Lower leg skin (tissue), 4 donors: ENCODE measurements around the gene KDELR3. TPM values are rescaled to one million over a fixed set of nuclear protein-coding genes. Genes with fewer than 3 reads are reported as not detected.
A peak's percentile ranks its signal among the peaks of the same experiment; 100 is the strongest.
"Not testable (repeated sequence)": the region's sequence is repeated elsewhere in the genome, so short reads cannot be mapped to it uniquely, and the experiment has no call there.

Source experiments
- DNase-seq, 2 donors: peaks; one replicate each; pipeline ENCODE4 v3.0.0-alpha.2; 2019; ENCODE audit warnings: low spot score in 2 of 2
- H3K4me3 ChIP-seq: fragments of 200-600 bp; sonication (generic); 2 replicates; pipeline ENCODE4 v1.5.1; 2017; ENCODE audit warnings: mild to moderate bottlenecking, low read depth; ENCODE audit not compliant: poor library complexity, severe bottlenecking
- CTCF ChIP-seq, 3 donors: fragments of 450-650 bp; IDR thresholded peaks; one replicate each; pipeline ENCODE4 v1.5.1; 2016; ENCODE audit warnings: antibody characterized with exemption in 3 of 3, mild to moderate bottlenecking in 3 of 3, moderate library complexity in 2 of 3
- POLR2A ChIP-seq, 2 donors: fragments of 450-650 bp; IDR thresholded peaks; one replicate each; pipeline ENCODE4 v1.6.1; 2016 to 2017; ENCODE audit warnings: antibody characterized with exemption in 2 of 2, mild to moderate bottlenecking in 1 of 2, moderate library complexity in 1 of 2
- WGBS, 2 donors: methylation state at CpG; one replicate each; pipeline ENCODE4 v1.1.5; 2018; 5-methylcytosine and 5-hydroxymethylcytosine counted together
- intact Hi-C: fragments of 100-400 bp; cut with DNase I; formaldehyde crosslinking; loops from one replicate; pipeline ENCODE4 v1.15.0; 2023; ENCODE audit warnings: low total_unique reads
- total RNA-seq, 4 donors: library from RNA; depleted of rRNA; stranded (reverse); fragments of >200 nt; gene quantifications; one replicate each; pipeline ENCODE4 v1.1.0, GENCODE V29; 2016

Gene KDELR3
- total RNA-seq, 4 donors from 2014 or later = 0.80 to 5.1 (median 1.3) TPM

DNA sequence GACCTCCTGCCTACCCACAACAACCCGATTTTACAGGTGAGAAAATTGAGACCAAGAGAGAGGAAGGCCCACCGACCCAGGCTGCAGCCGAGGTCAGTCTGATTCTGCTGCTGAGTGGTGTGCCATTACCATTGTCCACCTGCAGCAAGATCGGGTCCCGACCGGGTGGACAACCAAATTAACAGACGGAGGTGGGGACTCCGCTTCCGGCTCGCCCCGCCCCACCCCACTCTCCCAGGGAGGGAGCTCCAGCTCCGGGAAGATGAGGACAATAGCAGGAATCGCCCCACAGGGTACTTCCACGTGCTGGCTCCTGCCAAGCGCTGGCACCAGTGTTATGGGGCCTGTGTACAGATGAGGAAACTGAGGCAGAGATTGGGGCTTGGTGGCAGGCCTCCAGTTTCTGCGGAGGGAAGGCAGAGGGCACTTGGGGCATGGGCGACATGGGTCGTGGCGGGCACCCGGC, 425 bp upstream of the KDELR3 start:
- H3K4me3 ChIP-seq = peak overlapping the region; percentile 31
- intact Hi-C loops = no loop called here
- DNase-seq = no peak
- WGBS, 2 donors = 19 to 20% methylated on average over 14 to 17 of the region's 20 CpGs
- no peak for TF ChIP-seq POLR2A (IDR thresholded peaks at IDR 0.05)
- TF ChIP-seq CTCF (IDR thresholded peaks at IDR 0.05) = no peak

- WGBS, 2 donors = 57 to 58% methylated on average over 19 to 28 of the region's 28 CpGs
- intact Hi-C loops = no loop called here
- H3K4me3 ChIP-seq = peak overlapping the region; percentile 31
- TF ChIP-seq POLR2A (IDR thresholded peaks at IDR 0.05) (no peak), CTCF (IDR thresholded peaks at IDR 0.05) (no peak)
- DNase-seq = peak in 1 of 2 donors; percentile 81
These were observed 778 bp downstream of the KDELR3 start for GRCh38 chr22:38468443-38469305.

- DNase-seq = peak in 1 of 2 donors; percentile 79
- intact Hi-C loops = no loop called here
These were observed 1.4 kb downstream of the KDELR3 start for GRCh38 chr22:38469306-38469781.

DNA sequence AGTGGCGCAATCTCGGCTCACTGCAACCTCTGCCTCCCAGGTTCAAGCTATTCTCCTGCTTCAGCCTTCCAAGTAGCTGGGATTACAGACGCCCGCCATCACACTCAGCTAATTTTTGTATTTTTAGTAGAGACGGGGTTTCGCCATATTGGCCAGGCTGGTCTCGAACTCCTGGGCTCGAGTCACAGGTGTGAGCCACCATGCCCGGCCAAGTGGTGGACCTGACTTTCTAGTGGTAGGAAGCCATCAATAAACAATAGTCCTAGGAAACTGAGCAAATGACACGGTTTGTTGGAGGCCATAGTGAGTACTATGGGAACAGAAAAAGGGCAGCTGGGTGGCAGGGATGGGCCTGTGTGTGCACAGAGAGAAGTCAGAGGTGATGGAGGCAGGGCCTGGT, 2.3 kb downstream of the KDELR3 start:
- DNase-seq = peak in 1 of 2 donors; percentile 79
- H3K4me3 ChIP-seq, intact Hi-C loops: not testable (repeated sequence)
- WGBS, 2 donors = 92 to 95% methylated on average over 10 of the region's 10 CpGs

More at GRCh38 chr22:38469306-38469781, 1.4 kb downstream of the KDELR3 start:
- TF ChIP-seq POLR2A (IDR thresholded peaks at IDR 0.05) (no peak), CTCF (IDR thresholded peaks at IDR 0.05) (no peak)
- 86 to 87% methylated on average over 6 of the region's 6 CpGs for WGBS, 2 donors
- H3K4me3 ChIP-seq = no peak overlapping the region

GRCh38 chr22:38471237-38471636, 3.3 kb downstream of the KDELR3 start:
- TF ChIP-seq POLR2A (IDR thresholded peaks at IDR 0.05) (no peak), CTCF (IDR thresholded peaks at IDR 0.05) (no peak)
- peak in 1 of 2 donors; percentile 81 for DNase-seq
- intact Hi-C loops = no loop called here
- no peak overlapping the region for H3K4me3 ChIP-seq
- WGBS, 2 donors = 87% methylated on average over 11 of the region's 11 CpGs

GRCh38 chr22:38474003-38474607, 6.2 kb downstream of the KDELR3 start:
- DNase-seq = no peak
- WGBS, 2 donors = 62 to 81% methylated on average over 10 of the region's 10 CpGs
- TF ChIP-seq POLR2A (IDR thresholded peaks at IDR 0.05) = no peak
- TF ChIP-seq CTCF (IDR thresholded peaks at IDR 0.05) = no peak
- intact Hi-C loops = no loop called here
- H3K4me3 ChIP-seq = no peak overlapping the region
